K562 (cell line): Measurements from ENCODE around the gene NFAM1. TPM values are rescaled to one million over a fixed set of nuclear protein-coding genes. Genes with fewer than 3 reads are reported as not detected.

Source experiments
- ATAC-seq: fragments of 200-7000 bp; cut with Tn5 transposase; 3 replicates; pipeline ENCODE4 v1.9.1; 2020; ENCODE audit warnings: moderate library complexity
- BruUV-seq: library from RNA; stranded (reverse); fragments of 400-500 nt; replicated peaks from 2 replicates; lab custom pipeline; 2021; lab: Mats Ljungman, UMichigan
- CTCF ChIA-PET: fragments of 300-600 bp; formaldehyde crosslinking; extraction: SDS; loops from one replicate; lab custom pipeline; 2021; ENCODE audit warnings: low intra/inter-chr PET ratio; lab: Yijun Ruan, JAX
- POLR2A ChIA-PET: fragments of 300-600, 350-650 bp; sonication (Branson Sonifier 250); formaldehyde crosslinking; extraction: SDS; loops from one replicate; lab custom pipeline; 2021; ENCODE audit warnings: antibody characterized with exemption, inconsistent platforms; lab: Yijun Ruan, JAX
- DNase-seq, 4 experiments: peaks; one replicate each; pipeline versions ENCODE4 v3.0.0 to v3.0.0-alpha.2; 2011 to 2018; ENCODE audit warnings: low spot score in 3 of 4, mixed read lengths in 3 of 4; ENCODE audit errors: extremely low read depth in 1 of 4
- FAIRE-seq: peaks from 2 replicates; lab custom pipeline; 2011; peaks lifted over from hg19 to GRCh38; lab: Jason Lieb, UNC
- H2AFZ ChIP-seq: 2 replicates; pipeline ENCODE4 v1.6.0; 2011; ENCODE audit warnings: low read depth, low read length, control low read depth, inconsistent platforms
- H3K27ac ChIP-seq: fragments of 200-600 bp; 3 replicates; pipeline ENCODE4 v1.8.0; 2011; ENCODE audit warnings: low read depth, mild to moderate bottlenecking, control low read depth, inconsistent platforms, low read length, moderate library complexity, mixed read lengths; ENCODE audit errors: extremely low read depth
- H3K27me3 ChIP-seq, 2 experiments: fragments of 300-600 bp in 1 of 2; 2 replicates in 1 of 2; 3 replicates in 1 of 2; pipeline versions ENCODE4 v1.6.0 to v1.8.0; 2011; ENCODE audit warnings: inconsistent platforms in 2 of 2, low read length in 2 of 2, mild to moderate bottlenecking in 1 of 2, mixed read lengths in 1 of 2, moderate library complexity in 1 of 2; ENCODE audit not compliant: control insufficient read depth in 2 of 2, insufficient read depth in 2 of 2
- H3K36me3 ChIP-seq: fragments of 300-600 bp; 3 replicates; pipeline ENCODE4 v1.8.0; 2011; ENCODE audit warnings: mild to moderate bottlenecking, low read length, inconsistent platforms; ENCODE audit not compliant: control insufficient read depth, insufficient read depth
- H3K4me1 ChIP-seq, 2 experiments: fragments of 200-600 bp in 1 of 2; replicated peaks in 1 of 2; 2 replicates in 1 of 2; 3 replicates in 1 of 2; pipeline versions ENCODE4 v1.5.1 to v1.8.0; 2011; ENCODE audit warnings: inconsistent platforms in 2 of 2, low read length in 2 of 2, mild to moderate bottlenecking in 1 of 2, mixed read lengths in 1 of 2, moderate library complexity in 1 of 2; ENCODE audit not compliant: control insufficient read depth in 2 of 2, insufficient read depth in 2 of 2
- H3K4me2 ChIP-seq: 2 replicates; pipeline ENCODE4 v1.6.1; 2011; ENCODE audit warnings: low read length, control low read depth, inconsistent platforms, mixed read lengths; ENCODE audit not compliant: insufficient read depth
- H3K4me3 ChIP-seq: fragments of 200-600 bp; sonication (generic), shearing (Covaris generic); 2 replicates; pipeline ENCODE4 v1.5.1; 2016; ENCODE audit warnings: control low read depth, inconsistent platforms
- H3K79me2 ChIP-seq: fragments of 200-600 bp; 3 replicates; pipeline ENCODE4 v1.8.0; 2011; ENCODE audit warnings: low read length, inconsistent platforms; ENCODE audit not compliant: control insufficient read depth, insufficient read depth
- H3K9ac ChIP-seq, 2 experiments: 2 replicates each; pipeline versions ENCODE4 v1.6.0 to v1.6.1; 2011; ENCODE audit warnings: low read depth in 2 of 2, low read length in 2 of 2, control low read depth in 1 of 2, inconsistent platforms in 1 of 2, mild to moderate bottlenecking in 1 of 2, mixed read lengths in 1 of 2; ENCODE audit not compliant: insufficient read depth in 1 of 2
- H3K9me1 ChIP-seq: one replicate; pipeline ENCODE4 v1.6.0; 2011; ENCODE audit warnings: inconsistent platforms, mild to moderate bottlenecking, low read length, moderate library complexity; ENCODE audit not compliant: control insufficient read depth, insufficient read depth
- H3K9me3 ChIP-seq: replicated peaks from 2 replicates; pipeline ENCODE4 v1.5.1; 2011; ENCODE audit warnings: low read depth, low read length, inconsistent platforms; ENCODE audit not compliant: control insufficient read depth, insufficient read depth
- H4K20me1 ChIP-seq: replicated peaks from 2 replicates; pipeline ENCODE4 v1.6.1; 2011; ENCODE audit warnings: low read length, inconsistent platforms, mixed read lengths; ENCODE audit not compliant: control insufficient read depth, insufficient read depth
- BCOR ChIP-seq: fragments of 450-650 bp; IDR thresholded peaks from 2 replicates; pipeline ENCODE4 v1.6.1; 2016
- CSDE1 ChIP-seq, 2 experiments: fragments of 450-650 bp; IDR thresholded peaks; 2 replicates each; pipeline ENCODE4 v1.6.1; 2016; ENCODE audit warnings: mild to moderate bottlenecking in 1 of 2
- ELF2 ChIP-seq: fragments of 250-450 bp; sonication (Bioruptor Pico); IDR thresholded peaks from 2 replicates; pipeline ENCODE4 v1.5.0; 2021; ENCODE audit warnings: mild to moderate bottlenecking
- FOXK2 ChIP-seq, 2 experiments: fragments of 450-650 bp; IDR thresholded peaks in 1 of 2; conservative IDR thresholded peaks in 1 of 2; 2 replicates each; pipeline ENCODE4 v1.6.1; 2016; ENCODE audit warnings: low read depth in 2 of 2, mild to moderate bottlenecking in 1 of 2
- KDM1A ChIP-seq, 2 experiments: fragments of 450-650 bp; IDR thresholded peaks; 2 replicates each; pipeline ENCODE4 v1.6.1; 2016; ENCODE audit warnings: mild to moderate bottlenecking in 2 of 2
- MYNN ChIP-seq, 2 experiments: sonication (generic); formaldehyde crosslinking in 1 of 2; IDR thresholded peaks; 2 replicates each; pipeline versions ENCODE4 v1.5.0 to v1.6.1; 2016 to 2020; ENCODE audit warnings: antibody characterized with exemption in 1 of 2, missing genetic modification reagents in 1 of 2
- NR2C2 ChIP-seq, 2 experiments: fragments of 200-800 bp in 1 of 2; sonication (Bioruptor generic) in 1 of 2; sonication (generic) in 1 of 2; formaldehyde crosslinking in 1 of 2; IDR thresholded peaks; 2 replicates each; pipeline versions ENCODE4 v1.6.1 to v1.8.0; 2016 to 2022; ENCODE audit warnings: mild to moderate bottlenecking in 1 of 2, missing compliant biosample characterization in 1 of 2, missing genetic modification characterization in 1 of 2, missing genetic modification reagents in 1 of 2
- OTX1 ChIP-seq: fragments of 450-650 bp; formaldehyde crosslinking; IDR thresholded peaks from 2 replicates; pipeline ENCODE4 v1.4.0; 2022; ENCODE audit warnings: mild to moderate bottlenecking
- PPARD ChIP-seq: fragments of 250-450 bp; sonication (Bioruptor Pico); IDR thresholded peaks from 2 replicates; pipeline ENCODE4 v1.8.0; 2022; ENCODE audit warnings: inconsistent platforms, mild to moderate bottlenecking, moderate library complexity
- RBFOX2 ChIP-seq: fragments of 200-400 bp; formaldehyde crosslinking; IDR thresholded peaks from 2 replicates; pipeline ENCODE4 v1.6.1; 2017; ENCODE audit warnings: low read depth, mild to moderate bottlenecking, low read length, moderate library complexity
- RFX1 ChIP-seq: fragments of 450-650 bp; IDR thresholded peaks from 2 replicates; pipeline ENCODE4 v1.6.1; 2016; ENCODE audit warnings: mild to moderate bottlenecking, moderate library complexity
- SMAD3 ChIP-seq: fragments of 450-650 bp; formaldehyde crosslinking; conservative IDR thresholded peaks from 2 replicates; pipeline ENCODE4 v1.4.0; 2020; ENCODE audit warnings: mild to moderate bottlenecking
- SRSF3 ChIP-seq: fragments of 200-400 bp; formaldehyde crosslinking; IDR thresholded peaks from 2 replicates; pipeline ENCODE4 v1.6.1; 2016; ENCODE audit warnings: mild to moderate bottlenecking, low read length, moderate library complexity; ENCODE audit not compliant: insufficient read depth
- ZNF23 ChIP-seq: fragments of 250-450 bp; sonication (Bioruptor Pico); IDR thresholded peaks from 2 replicates; pipeline ENCODE4 v1.4.0; 2020; ENCODE audit warnings: mild to moderate bottlenecking
- WGBS: fragments of 100-300 bp; shearing (Covaris generic); methylation state at CpG from one replicate; pipeline ENCODE4 v1.1.6; 2016; ENCODE audit warnings: low coverage, mixed read lengths; ENCODE audit not compliant: insufficient coverage; ENCODE audit errors: missing lambda C conversion rate; 5-methylcytosine and 5-hydroxymethylcytosine counted together
- in situ Hi-C: fragments of 300-500 bp; cut with MboI; formaldehyde crosslinking; loops from 4 replicates; pipeline ENCODE4 v1.15.0; 2018; ENCODE audit warnings: inconsistent platforms, mixed read lengths
- intact Hi-C: fragments of 100-400 bp; cut with micrococcal nuclease; formaldehyde crosslinking; loops from 2 replicates; pipeline ENCODE4 v1.14.2; 2022
- polyA plus RNA-seq, 8 experiments: library from polyadenylated mRNA; depleted of rRNA in 4 of 8; stranded (reverse) in 5 of 8; unstranded in 3 of 8; fragments of >200 nt; fragmentation: Nextera tagmentation in 2 of 8; fragmentation: Illumina TruSeq in 1 of 8; extraction: Ambion mirVana in 2 of 8; extraction: Trizol in 1 of 8; gene quantifications; 2 replicates each; pipeline versions ENCODE4 v1.2.1 to v1.2.3, GENCODE V29; 2011 to 2014; ENCODE audit warnings: inconsistent platforms in 1 of 8, missing spikeins in 1 of 8
- total RNA-seq, 7 experiments: library from RNA; depleted of rRNA in 6 of 7; stranded (reverse); fragments of >200 nt in 6 of 7; fragmentation: Illumina TruSeq in 2 of 7; extraction: Trizol in 2 of 7; gene quantifications; 2 replicates each; pipeline versions ENCODE4 v1.2.1 to v1.2.3, GENCODE V29; 2011 to 2021; ENCODE audit warnings: low replicate concordance in 1 of 7
- TF ChIP-seq, protein P1 (sequence below): fragments of 450-650 bp; formaldehyde crosslinking; conservative IDR thresholded peaks from 2 replicates; pipeline ENCODE4 v1.4.0; 2022; ENCODE audit warnings: mild to moderate bottlenecking, missing genetic modification characterization

Gene NFAM1
- total and polyA plus RNA-seq, 9 of the 15 experiments (the other 6 are each of a cell fraction or from before 2014, with no cell fraction given): 0.01 to 0.18 (median 0.03) TPM; not detected in 5

DNA sequence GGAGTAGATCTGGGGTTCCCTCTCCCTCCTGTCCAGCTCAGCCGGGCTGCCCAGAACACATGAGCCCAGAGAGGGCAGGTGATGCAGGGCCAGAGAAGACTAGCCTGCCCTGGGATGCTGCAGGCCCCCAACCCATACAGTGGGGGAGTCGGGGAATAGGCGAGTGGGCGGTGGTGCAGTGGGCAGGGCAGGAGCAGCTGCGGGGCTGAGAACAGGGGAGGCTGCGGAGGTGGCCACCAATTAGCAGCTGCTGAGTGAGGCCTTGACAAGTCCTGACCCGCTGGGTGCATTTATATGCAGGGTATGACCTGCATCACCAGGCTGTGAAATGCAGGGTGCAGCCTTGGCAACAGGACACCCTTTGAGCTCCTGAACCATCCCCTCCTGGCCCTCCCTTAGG, 43.1 kb downstream of the NFAM1 start:
- ChIA-PET POLR2A (no interaction called here), CTCF (no interaction called here)
- H3K79me2 ChIP-seq: no peaks in the 10 kb centered on the region
- no peak overlapping the region for H2AFZ ChIP-seq
- in situ Hi-C loops: no loop called here
- H3K9me1 ChIP-seq: no peaks in the 10 kb centered on the region
- H3K36me3 ChIP-seq: no peaks in the 10 kb centered on the region
- WGBS: 17% methylated on average over 6 of the region's 7 CpGs
- BruUV-seq: no TSS peak
- TF ChIP-seq NR2C2 (CRISPR knock-in tag; IDR thresholded peaks at IDR 0.05): no peak
- no peak for TF ChIP-seq NR2C2 (tag; IDR thresholded peaks at IDR 0.05)
- TF ChIP-seq PPARD: no peak
- no peak for ATAC-seq
- H3K4me1 ChIP-seq: peaks cover 0 to 4% of the 10 kb centered on the region in 2 experiments; a peak in 2 of 5 replicates
- no peak for FAIRE-seq
- H3K9me3 ChIP-seq: no peaks in the 10 kb centered on the region
- no peaks in the 10 kb centered on the region for H4K20me1 ChIP-seq
- no peak overlapping the region for H3K4me2 ChIP-seq
- H3K27ac ChIP-seq: no peak overlapping the region
- H3K4me3 ChIP-seq: no peak overlapping the region
- no peak for DNase-seq
- intact Hi-C loops: no loop called here
- peaks cover 0 to 4% of the 10 kb centered on the region in 2 experiments; a peak in 2 of 5 replicates for H3K27me3 ChIP-seq
- no peak overlapping the region for H3K9ac ChIP-seq

DNA sequence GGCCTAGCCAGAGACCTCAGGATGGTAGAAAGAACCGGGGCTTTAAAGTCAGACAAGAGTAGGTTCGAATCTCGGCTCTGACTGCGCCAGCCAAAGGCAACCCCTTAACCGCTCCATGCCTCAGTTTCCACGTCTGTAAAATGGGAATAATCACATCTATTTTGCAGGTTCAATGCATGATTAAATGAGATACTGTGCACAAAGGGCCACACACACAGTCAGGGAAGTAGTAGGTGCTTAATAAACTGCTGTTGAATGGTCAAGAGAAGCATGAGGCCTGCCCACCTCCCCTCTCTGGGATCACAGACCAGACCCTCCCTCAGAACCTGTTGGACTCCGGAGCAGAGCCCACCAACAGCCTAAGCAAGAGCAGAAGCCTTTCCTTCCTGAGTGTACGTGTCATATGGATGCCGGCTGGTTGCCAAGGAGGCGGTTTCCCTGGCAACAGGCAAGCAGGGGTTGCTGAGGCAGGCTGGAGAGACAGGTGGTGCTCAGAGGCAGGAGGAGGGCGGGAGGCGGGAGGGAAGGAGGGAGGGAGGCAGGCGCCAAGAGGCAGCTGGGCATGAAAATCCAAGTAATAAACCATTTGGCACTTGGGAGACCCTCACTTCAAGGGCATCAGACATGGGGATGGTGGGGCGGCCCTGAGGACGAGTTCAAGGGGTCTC, 43.9 kb downstream of the NFAM1 start:
- H3K9ac ChIP-seq: no peak overlapping the region
- FAIRE-seq: no peak
- no peaks in the 10 kb centered on the region for H4K20me1 ChIP-seq
- intact Hi-C loops: no loop called here
- peaks cover 0 to 6% of the 10 kb centered on the region in 2 experiments; a peak in 2 of 5 replicates for H3K4me1 ChIP-seq
- H3K4me2 ChIP-seq: no peak overlapping the region
- in situ Hi-C loops: no loop called here
- H3K9me3 ChIP-seq: no peaks in the 10 kb centered on the region
- 0 out of 3 replicates have a peak, but pooled peaks have one; percentile 28 for ATAC-seq
- BruUV-seq: no TSS peak
- no peaks in the 10 kb centered on the region for H3K79me2 ChIP-seq
- ChIA-PET POLR2A (interaction anchor here (0.6 kb wide), 2 partner anchors 181 to 236 kb away, joined by 3 read pairs; no protein-coding TSS in a partner anchor), CTCF (no interaction called here)
- H3K36me3 ChIP-seq: no peaks in the 10 kb centered on the region
- no peak overlapping the region for H3K27ac ChIP-seq
- peaks cover 0 to 4% of the 10 kb centered on the region in 2 experiments; a peak in 2 of 5 replicates for H3K27me3 ChIP-seq
- DNase-seq: peak in 3 of 4 experiments; percentile 22 to 30 (median 23)
- H3K4me3 ChIP-seq: no peak overlapping the region
- no peaks in the 10 kb centered on the region for H3K9me1 ChIP-seq
- under 1% methylated on average over 8 of the region's 15 CpGs for WGBS
- H2AFZ ChIP-seq: no peak overlapping the region
- TF ChIP-seq ELF2 (CRISPR knock-in tag): no peak
- no peak for TF ChIP-seq SMAD3
- TF ChIP-seq, protein P1, sequence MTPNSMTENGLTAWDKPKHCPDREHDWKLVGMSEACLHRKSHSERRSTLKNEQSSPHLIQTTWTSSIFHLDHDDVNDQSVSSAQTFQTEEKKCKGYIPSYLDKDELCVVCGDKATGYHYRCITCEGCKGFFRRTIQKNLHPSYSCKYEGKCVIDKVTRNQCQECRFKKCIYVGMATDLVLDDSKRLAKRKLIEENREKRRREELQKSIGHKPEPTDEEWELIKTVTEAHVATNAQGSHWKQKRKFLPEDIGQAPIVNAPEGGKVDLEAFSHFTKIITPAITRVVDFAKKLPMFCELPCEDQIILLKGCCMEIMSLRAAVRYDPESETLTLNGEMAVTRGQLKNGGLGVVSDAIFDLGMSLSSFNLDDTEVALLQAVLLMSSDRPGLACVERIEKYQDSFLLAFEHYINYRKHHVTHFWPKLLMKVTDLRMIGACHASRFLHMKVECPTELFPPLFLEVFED (CRISPR knock-in tag): no peak
- TF ChIP-seq RBFOX2: no peak
- peak; percentile 85 for TF ChIP-seq RFX1
- TF ChIP-seq BCOR: 0 out of 2 replicates have a peak, but pooled peaks have one; percentile 39
- TF ChIP-seq FOXK2 (conservative IDR thresholded peaks at IDR 0.05 in 1 of 2, IDR thresholded peaks at IDR 0.05 in 1 of 2; ENCODE audit: low read depth in 2 of 2): no peak
- no peak for TF ChIP-seq OTX1 (CRISPR knock-in tag)
- TF ChIP-seq KDM1A (IDR thresholded peaks at IDR 0.05): 0 out of 4 replicates have a peak, but pooled peaks have one; percentile 26
- peak in 1 of 2 experiments; percentile 55; a peak in 1 of 4 replicates for TF ChIP-seq CSDE1 (IDR thresholded peaks at IDR 0.05)
- TF ChIP-seq ZNF23 (CRISPR knock-in tag): no peak
- peak; percentile 80; the same call in 1 of the 2 replicates for TF ChIP-seq MYNN (IDR thresholded peaks at IDR 0.05)
- no peak for TF ChIP-seq MYNN (CRISPR knock-in tag; IDR thresholded peaks at IDR 0.05)
- no peak for TF ChIP-seq SRSF3
